Renal pelvis (tissue), 3 donors: ENCODE results near the gene OSTM1. TPM values are rescaled to one million over a fixed set of nuclear protein-coding genes. Genes with fewer than 3 reads are reported as not detected.

Experiments
- polyA plus RNA-seq, 3 donors: library from polyadenylated mRNA; unstranded; fragments of 120-200 nt; gene quantifications; one replicate each; pipeline ENCODE4 v1.2.1, GENCODE V29; 2013; ENCODE audit not compliant: insufficient read length in 3 of 3

The OSTM1 gene
- polyA plus RNA-seq, 3 donors = 23.0 to 25.8 (median 24.3) TPM

Other genes starting within 250 kb of the OSTM1 start
- 100 to 1,000 TPM in 2 of 3 donors, 10 to 100 TPM in 1; 76.4 to 118 (median 105) TPM for gene SEC63, start 116.5 kb downstream of the OSTM1 start, polyA plus RNA-seq
- gene NR2E1, start 91.3 kb upstream of the OSTM1 start, polyA plus RNA-seq = not detected
- gene SNX3, start 186.3 kb upstream of the OSTM1 start, polyA plus RNA-seq = 100 to 1,000 TPM; 184 to 217 (median 186) TPM
- 1 to 10 TPM; 7.3 to 8.4 (median 8.3) TPM for gene AFG1L, start 220.3 kb upstream of the OSTM1 start, polyA plus RNA-seq